Stomach smooth muscle (tissue), 2 donors: ENCODE measurements around the gene BYSL.
"Not testable (repeated sequence)": the region's sequence is repeated elsewhere in the genome, so short reads cannot be mapped to it uniquely, and the experiment has no call there.

Experiments used
- H3K27ac ChIP-seq: one replicate; pipeline ENCODE4 v1.7.0; 2013; ENCODE audit warnings: mild to moderate bottlenecking, low read length, inconsistent platforms
- H3K27me3 ChIP-seq, 2 donors: one replicate each; pipeline ENCODE4 v1.7.0; 2013; ENCODE audit warnings: low read length in 2 of 2; ENCODE audit not compliant: insufficient read depth in 2 of 2, control insufficient read depth in 1 of 2
- H3K36me3 ChIP-seq, 2 donors: one replicate each; pipeline ENCODE4 v1.7.0; 2013; ENCODE audit warnings: low read length in 2 of 2; ENCODE audit not compliant: control insufficient read depth in 2 of 2, insufficient read depth in 2 of 2
- H3K4me1 ChIP-seq: one replicate; pipeline ENCODE4 v1.7.0; 2013; ENCODE audit warnings: low read length; ENCODE audit not compliant: control insufficient read depth, insufficient read depth
- H3K4me3 ChIP-seq, 2 donors: one replicate each; pipeline ENCODE4 v1.7.0; 2013; ENCODE audit warnings: low read length in 2 of 2
- H3K9ac ChIP-seq, 2 donors: one replicate each; pipeline ENCODE4 v1.7.0; 2013; ENCODE audit warnings: low read length in 2 of 2, mild to moderate bottlenecking in 1 of 2
- H3K9me3 ChIP-seq, 2 donors: one replicate each; pipeline ENCODE4 v1.7.0; 2013; ENCODE audit warnings: low read length in 2 of 2; ENCODE audit not compliant: control insufficient read depth in 2 of 2
- donor health status: healthy.
- donor health status: Pancreatic carcinoma.

Gene BYSL

GRCh38 chr6:41942067-41942851 lies 21.0 kb downstream of the BYSL start:
- H3K27me3 ChIP-seq, result no peaks in the 10 kb centered on the region
- H3K9ac ChIP-seq, result peak overlapping the region; percentile 51 to 73
- H3K36me3 ChIP-seq, result no peaks in the 10 kb centered on the region
- H3K9me3 ChIP-seq, result no peaks in the 10 kb centered on the region
- H3K4me3 ChIP-seq, result peak overlapping the region; percentile 69 to 89
- peak overlapping the region; percentile 77 for H3K27ac ChIP-seq
- H3K4me1 ChIP-seq, result peaks cover 40% of the 10 kb centered on the region

- H3K9ac ChIP-seq, H3K27ac ChIP-seq: not testable (repeated sequence)
These were observed 21.6 kb downstream of the BYSL start for GRCh38 chr6:41942882-41943281.

GRCh38 chr6:41943456-41943855 lies 22.2 kb downstream of the BYSL start:
- no peak overlapping the region for H3K27ac ChIP-seq
- no peaks in the 10 kb centered on the region for H3K36me3 ChIP-seq
- H3K4me1 ChIP-seq, result peaks cover 34% of the 10 kb centered on the region
- no peak overlapping the region for H3K9ac ChIP-seq
- no peaks in the 10 kb centered on the region for H3K27me3 ChIP-seq
- H3K9me3 ChIP-seq, result no peaks in the 10 kb centered on the region
- no peak overlapping the region for H3K4me3 ChIP-seq

More at GRCh38 chr6:41942882-41943281, 21.6 kb downstream of the BYSL start:
- H3K36me3 ChIP-seq, H3K9me3 ChIP-seq, H3K27me3 ChIP-seq, H3K4me3 ChIP-seq: not testable (repeated sequence)
- peaks cover 38% of the 10 kb centered on the region for H3K4me1 ChIP-seq

GRCh38 chr6:41947581-41948220 lies 26.4 kb downstream of the BYSL start:
- Histone ChIP-seq H3K9me3 (no peaks in the 10 kb centered on the region), H3K9ac (no peak overlapping the region), H3K4me3 (no peak overlapping the region), H3K36me3 (no peaks in the 10 kb centered on the region), H3K27ac (no peak overlapping the region), H3K27me3 (no peaks in the 10 kb centered on the region), H3K4me1 (no peaks in the 10 kb centered on the region)

- Histone ChIP-seq H3K27me3 (no peaks in the 10 kb centered on the region), H3K9ac (no peak overlapping the region), H3K27ac (no peak overlapping the region), H3K36me3 (no peaks in the 10 kb centered on the region), H3K4me3 (no peak overlapping the region), H3K4me1 (no peaks in the 10 kb centered on the region), H3K9me3 (no peaks in the 10 kb centered on the region)
These were observed 33.4 kb downstream of the BYSL start for GRCh38 chr6:41954668-41955067.

- no peaks in the 10 kb centered on the region for H3K4me1 ChIP-seq
These were observed 34.1 kb downstream of the BYSL start for GRCh38 chr6:41955412-41955811.

GRCh38 chr6:41957117-41957516 lies 35.8 kb downstream of the BYSL start:
- no peak overlapping the region for H3K4me3 ChIP-seq
- no peak overlapping the region for H3K27ac ChIP-seq
- no peak overlapping the region for H3K9ac ChIP-seq
- H3K9me3 ChIP-seq, result no peaks in the 10 kb centered on the region
- no peaks in the 10 kb centered on the region for H3K4me1 ChIP-seq
- H3K27me3 ChIP-seq, result no peaks in the 10 kb centered on the region
- H3K36me3 ChIP-seq, result no peaks in the 10 kb centered on the region

More at GRCh38 chr6:41955412-41955811, 34.1 kb downstream of the BYSL start:
- Histone ChIP-seq H3K27ac (no peak overlapping the region), H3K27me3 (no peaks in the 10 kb centered on the region), H3K4me3 (no peak overlapping the region), H3K9me3 (no peaks in the 10 kb centered on the region), H3K9ac (no peak overlapping the region), H3K36me3 (no peaks in the 10 kb centered on the region)

- Histone ChIP-seq H3K4me3 (no peak overlapping the region), H3K9ac (no peak overlapping the region), H3K36me3 (no peaks in the 10 kb centered on the region), H3K4me1 (no peaks in the 10 kb centered on the region), H3K27me3 (no peaks in the 10 kb centered on the region), H3K27ac (no peak overlapping the region), H3K9me3 (no peaks in the 10 kb centered on the region)
These were observed 36.9 kb downstream of the BYSL start for GRCh38 chr6:41958022-41958856.

- H3K27ac ChIP-seq, result no peak overlapping the region
- H3K36me3 ChIP-seq, result no peaks in the 10 kb centered on the region
These were observed 38.7 kb downstream of the BYSL start for GRCh38 chr6:41960028-41960427.

GRCh38 chr6:41963371-41963770 lies 42.1 kb downstream of the BYSL start:
- no peak overlapping the region for H3K27ac ChIP-seq
- H3K9me3 ChIP-seq, result no peaks in the 10 kb centered on the region
- no peaks in the 10 kb centered on the region for H3K4me1 ChIP-seq
- H3K4me3 ChIP-seq, result no peak overlapping the region
- no peaks in the 10 kb centered on the region for H3K27me3 ChIP-seq
- H3K9ac ChIP-seq, result no peak overlapping the region
- peaks cover 0 to 2% of the 10 kb centered on the region in 2 donors for H3K36me3 ChIP-seq

More at GRCh38 chr6:41960028-41960427, 38.7 kb downstream of the BYSL start:
- no peak overlapping the region for H3K9ac ChIP-seq
- no peaks in the 10 kb centered on the region for H3K27me3 ChIP-seq
- no peak overlapping the region for H3K4me3 ChIP-seq
- H3K4me1 ChIP-seq, result no peaks in the 10 kb centered on the region
- H3K9me3 ChIP-seq, result no peaks in the 10 kb centered on the region
